Activated CD8-positive, alpha-beta memory T cell treated with anti-CD3 and anti-CD28 coated beads, Interleukin-2, amount 50 U/mL, for 24 hours (primary cell): Measurements from ENCODE around the gene POGZ.
A peak's percentile ranks its signal among the peaks of the same experiment; 100 is the strongest.
"Not testable (repeated sequence)": the region's sequence is repeated elsewhere in the genome, so short reads cannot be mapped to it uniquely, and the experiment has no call there.

Experiments used
- DNase-seq: peaks from one replicate; pipeline ENCODE4 v3.0.0-alpha.2; 2020; ENCODE audit errors: extremely low read depth

The POGZ gene

DNA sequence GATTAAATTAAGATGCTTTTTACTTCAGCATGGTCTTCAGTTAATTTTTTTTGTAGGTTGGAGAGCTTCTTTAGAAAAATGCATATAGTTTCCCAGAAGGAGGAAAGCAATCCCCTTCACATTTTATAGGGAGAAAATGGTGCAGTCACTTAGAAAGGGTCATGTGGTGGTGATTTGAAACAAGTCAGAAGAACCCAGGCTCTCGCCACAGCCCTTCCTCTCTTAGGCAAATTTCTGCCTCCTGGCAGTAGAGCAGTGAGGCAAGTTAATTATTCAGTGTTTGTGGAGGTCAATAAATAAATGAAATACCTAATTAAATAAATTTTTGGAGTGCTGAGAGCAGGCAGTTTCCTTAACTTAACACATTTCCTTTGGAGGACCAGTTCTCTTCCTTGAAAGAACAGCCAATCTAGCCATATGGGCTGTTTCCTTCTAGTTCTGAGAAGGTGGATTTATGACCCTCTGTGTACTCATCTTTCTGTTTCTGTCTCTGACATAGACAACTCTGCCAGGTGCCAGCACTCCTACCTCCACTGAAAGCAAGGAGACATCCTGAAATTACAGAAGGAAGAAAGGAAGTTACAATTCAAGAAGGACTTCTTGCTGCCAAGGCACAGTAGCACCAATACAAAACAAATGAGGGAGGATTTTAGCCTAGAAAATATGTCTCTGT, 19.0 kb upstream of the POGZ start:
- no peak for DNase-seq

DNA sequence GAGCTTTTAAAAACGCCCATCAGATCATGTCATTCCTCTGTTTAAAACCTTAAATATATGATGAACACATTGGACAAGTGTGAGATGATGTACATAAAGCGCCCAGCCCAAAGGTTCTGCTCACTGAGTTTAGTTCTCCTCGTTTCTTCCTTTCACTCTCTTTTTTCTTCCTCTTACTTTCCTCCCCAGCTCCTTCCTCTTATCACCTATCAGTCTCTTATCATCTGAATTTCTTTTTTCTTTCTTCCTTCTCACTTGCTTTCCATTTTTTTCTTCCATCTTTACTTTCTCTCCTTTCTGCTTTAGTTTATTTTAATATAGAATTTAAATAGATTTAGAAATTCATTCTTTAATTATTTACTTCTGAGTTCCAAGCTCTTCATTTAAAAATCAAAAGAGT, 17.8 kb upstream of the POGZ start:
- no peak for DNase-seq

DNA sequence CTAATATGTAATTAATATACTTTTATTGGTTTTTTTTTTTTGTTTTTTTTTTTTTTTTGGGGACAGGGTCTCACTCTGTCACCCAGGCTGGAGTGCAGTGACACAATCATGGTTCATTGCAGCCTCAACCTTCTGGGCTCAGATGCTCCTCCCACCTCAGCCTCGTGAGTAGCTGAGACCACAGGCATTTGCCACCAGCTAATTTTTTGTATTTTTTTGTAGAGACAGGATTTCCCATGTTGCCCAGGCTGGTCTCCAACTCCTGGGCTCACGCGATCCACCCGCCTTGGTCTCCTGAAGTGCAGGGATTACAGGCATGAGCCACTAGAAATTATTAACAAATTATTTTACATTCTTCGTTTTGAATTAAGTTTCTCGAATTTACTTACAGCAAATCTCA, 16.8 kb upstream of the POGZ start:
- DNase-seq: no peak

DNA sequence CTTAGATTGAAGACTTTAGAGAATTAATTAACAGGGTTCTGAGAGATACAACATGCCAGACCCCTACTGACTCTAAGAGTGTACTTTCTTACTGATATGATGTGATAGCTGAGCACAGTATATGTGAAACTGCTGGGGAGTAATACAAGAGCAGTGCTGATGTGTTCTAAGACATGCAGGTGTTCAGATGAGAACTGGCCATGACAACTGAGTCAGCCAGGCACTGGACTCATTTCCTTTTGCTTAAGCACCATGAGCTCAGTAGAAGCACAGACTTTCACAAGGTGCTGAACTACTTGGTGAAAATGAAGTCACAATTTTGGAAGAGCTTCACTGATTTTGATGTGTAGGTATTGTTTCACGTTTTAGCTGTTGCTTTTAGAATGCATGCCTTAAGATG, 15.9 kb upstream of the POGZ start:
- no peak for DNase-seq

DNA sequence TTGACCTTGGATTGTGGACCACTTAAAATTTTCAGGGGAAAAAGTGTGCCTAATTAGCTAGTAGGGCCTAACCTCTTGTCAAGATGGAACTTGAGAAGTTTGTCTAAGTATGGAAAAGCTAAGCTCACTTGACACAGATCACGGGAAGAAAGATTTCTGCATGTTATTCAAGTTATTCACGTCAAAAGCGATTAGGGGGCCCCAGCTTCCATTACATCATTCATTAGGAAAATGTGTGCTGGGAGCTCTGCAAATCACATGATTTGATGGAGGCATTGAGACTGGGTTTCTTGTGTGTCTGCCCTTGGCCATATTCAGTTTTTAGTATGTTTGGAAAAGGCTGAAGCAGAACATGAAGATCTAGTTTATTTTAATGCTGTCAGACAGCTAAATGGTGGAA, 15.5 kb upstream of the POGZ start:
- no peak for DNase-seq

DNA sequence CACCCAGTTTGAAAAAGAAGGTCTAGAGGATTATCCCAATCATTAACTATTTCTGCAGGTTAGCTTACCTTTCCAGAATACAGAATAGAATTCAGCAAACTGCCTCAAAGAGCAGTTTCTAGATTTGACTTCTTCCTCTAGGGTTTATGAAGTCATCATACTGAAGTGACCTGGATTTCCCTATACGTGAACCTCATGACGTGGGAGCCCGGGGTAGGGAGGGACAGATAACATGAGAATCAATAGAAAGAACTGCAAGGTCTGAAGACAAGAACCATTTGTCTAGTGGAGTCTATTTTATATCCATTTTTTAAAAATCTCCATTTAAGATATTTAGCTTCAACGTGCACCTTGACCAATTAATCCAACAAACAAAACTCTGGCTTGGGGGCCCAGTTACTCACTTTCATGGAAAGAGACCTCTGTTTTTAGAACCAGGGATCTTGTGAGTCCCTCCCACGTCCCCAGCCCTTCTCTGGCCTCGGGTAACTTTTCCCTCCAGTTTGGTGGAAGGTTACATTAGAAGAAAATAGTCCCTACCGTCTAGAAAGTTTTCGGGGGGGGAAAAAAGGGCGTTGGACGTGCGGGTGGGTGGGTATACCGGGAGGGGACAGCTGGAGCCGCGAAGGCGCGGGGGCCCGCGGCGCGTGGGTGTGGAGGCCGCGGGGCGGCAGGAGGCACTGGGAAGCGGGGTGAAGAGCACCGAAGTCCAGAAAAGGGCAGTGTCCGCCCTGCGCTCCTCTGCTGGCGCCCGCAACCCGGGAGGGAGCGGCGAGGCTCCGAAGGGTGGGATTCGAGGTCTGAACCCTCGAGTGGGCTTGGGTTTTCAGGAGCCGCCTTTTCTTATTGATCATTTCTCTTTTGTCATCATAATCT, 13.8 kb upstream of the POGZ start:
- DNase-seq: no peak

DNA sequence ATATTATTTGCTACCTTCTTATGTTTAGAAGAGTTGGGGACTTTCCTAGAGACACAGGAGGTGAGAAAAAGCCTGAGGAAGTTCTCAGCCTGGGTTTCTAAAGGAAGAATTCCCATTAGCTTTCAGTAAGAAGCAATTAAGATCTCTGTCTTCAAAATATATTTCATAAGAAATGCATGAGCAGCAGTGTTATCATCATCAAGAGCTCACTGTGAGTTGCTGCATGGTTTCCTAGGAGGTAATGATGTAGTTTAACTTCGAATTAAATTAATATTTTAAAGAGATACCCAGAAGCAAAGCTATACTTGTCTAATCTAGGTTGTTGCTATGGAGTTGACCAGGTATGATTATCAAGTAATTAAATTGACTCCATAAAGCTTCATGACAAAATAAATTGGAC, 5.7 kb upstream of the POGZ start:
- no peak for DNase-seq

DNA sequence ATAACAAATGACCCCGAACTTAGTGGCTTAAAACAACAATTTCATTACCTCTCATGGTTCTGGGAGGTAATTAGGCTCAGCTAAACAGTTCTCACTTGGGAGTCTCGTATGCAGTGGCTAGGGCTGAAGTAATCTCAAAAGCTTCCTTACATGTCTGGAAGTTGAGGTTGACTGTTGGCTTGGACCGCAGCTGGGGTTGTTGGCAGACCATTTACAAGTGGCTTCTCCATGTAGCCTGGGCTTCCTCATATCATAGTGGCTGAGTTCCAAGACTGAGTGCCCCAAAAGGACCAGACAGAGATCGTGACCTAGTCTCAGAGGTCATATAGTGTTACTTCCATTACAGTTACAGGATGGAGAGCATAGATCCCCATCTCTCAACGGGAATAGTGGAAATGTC, 2.4 kb upstream of the POGZ start:
- DNase-seq: no peak

DNA sequence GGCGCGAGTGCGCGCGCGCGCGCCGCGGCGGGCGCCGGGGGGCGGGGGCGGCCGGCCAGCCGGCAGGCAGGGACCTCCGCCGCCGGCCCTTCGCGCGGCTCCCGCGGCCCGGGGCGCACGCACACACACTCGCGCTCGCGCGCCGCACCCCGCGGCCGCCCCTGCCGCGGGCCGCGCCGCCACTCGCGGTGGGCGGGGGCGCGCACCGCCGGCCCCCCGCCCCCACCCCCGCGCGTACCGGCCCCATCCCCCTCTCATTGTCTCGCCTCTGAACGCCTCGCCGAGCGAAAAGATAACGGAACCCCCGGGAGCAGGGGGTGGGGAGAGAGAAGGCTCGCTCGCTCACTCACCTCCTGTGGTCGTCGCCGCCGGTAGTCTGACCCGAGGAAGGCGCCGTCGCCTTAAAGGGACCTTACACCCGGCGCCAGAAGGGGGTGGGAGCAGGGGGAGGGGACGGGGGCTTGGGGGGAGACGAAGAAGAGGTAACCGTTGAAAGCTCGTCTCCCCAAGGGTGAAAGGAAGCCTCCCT, 428 bp downstream of the POGZ start:
- DNase-seq: no peak

DNA sequence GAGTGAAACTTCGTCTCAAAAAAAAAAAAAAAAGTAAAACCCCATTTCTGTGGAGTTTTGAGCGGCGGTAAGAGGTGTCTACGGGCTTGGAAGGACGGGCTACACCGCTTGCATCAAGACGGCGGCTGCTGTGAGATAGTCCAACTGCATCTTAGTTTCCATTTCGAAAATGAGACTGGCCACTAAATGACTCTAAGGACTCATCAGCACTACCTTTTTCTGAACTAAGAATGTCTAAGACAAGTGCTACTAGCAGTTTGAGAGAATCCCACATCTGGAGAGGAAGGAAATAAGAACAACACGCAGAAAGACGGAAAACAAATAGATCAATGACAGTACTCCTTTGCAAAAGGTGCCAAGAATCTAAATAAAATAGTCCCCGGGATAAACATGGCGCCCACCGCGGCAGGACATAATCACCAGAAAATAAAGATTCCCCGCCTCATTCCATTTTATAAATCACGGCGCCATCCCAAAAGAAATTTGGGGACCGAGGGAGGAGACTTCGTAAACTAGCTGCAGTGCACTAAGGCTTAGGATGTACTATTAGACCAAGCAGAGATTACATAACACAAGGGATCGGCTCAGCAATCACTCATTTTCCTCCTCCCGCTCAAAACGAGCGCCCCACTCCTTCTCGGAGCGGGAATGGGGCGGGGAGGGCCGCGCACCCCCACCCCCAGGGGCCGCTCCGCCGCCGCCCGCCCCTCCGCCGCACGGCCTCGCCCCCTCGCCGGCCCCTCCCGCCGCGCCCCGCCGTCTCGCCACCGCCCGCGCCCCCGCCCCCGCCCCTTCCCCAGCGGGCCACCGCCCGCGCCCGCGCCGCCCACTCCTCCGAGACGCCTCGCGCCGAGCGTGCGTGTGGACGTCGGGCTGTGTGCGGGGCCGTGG, 1.1 kb downstream of the POGZ start:
- no peak for DNase-seq

DNA sequence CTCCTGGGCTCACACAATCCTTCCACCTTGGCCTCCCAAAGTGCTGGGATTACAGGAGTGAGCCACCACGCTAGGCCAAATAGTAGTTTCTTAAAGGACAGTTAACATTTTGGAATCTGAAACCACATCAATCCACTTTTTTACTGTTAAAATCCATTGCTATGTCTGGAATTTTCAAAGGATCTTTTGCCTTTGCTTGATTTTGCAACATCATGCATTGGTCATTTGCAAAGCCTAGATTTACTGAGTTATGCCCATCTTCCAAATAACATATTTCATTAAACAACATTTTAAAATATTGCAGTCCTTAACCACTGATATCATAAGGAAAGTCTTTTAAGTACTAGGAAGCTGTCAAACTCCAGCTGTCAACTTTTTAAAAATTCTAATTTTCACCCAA, 3.3 kb downstream of the POGZ start:
- no peak for DNase-seq

DNA sequence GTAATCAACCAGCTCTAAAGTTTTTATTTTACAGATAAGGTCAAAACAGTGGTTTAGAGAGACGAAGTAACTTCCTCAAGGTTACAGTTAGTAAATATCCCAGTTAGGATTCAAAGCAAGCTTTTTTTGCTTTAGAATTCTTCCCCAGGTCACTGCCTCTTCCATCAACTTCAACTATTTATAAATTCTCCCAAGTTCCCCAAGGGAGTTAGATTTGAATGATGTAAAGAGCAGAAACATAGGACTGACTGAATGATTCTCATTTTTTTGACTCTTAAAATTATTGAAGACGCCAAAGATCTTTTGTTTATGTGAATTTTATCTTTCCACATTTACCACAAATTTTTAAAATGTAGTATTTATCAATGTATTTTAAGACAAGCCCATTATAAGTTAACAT, 4.1 kb downstream of the POGZ start:
- DNase-seq: no peak

DNA sequence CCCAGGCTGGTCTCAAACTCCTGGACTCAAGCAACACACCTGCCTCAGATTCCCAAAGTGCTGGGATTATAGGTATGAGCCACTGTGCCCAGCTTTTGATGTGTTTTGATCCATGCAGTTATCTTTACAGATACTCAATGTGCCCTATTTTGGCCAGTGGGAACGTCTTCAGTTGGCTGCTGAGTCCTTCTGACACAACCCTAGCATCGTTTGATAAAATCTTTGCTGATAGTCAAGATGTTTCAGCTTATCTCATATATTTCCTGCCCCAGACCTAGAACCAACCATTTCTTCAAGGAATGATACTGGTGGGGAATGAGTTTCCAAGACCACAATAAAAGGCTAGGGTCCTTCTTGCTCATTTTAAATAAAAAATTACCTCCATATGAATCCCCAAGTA, 11.6 kb downstream of the POGZ start:
- DNase-seq: no peak

DNA sequence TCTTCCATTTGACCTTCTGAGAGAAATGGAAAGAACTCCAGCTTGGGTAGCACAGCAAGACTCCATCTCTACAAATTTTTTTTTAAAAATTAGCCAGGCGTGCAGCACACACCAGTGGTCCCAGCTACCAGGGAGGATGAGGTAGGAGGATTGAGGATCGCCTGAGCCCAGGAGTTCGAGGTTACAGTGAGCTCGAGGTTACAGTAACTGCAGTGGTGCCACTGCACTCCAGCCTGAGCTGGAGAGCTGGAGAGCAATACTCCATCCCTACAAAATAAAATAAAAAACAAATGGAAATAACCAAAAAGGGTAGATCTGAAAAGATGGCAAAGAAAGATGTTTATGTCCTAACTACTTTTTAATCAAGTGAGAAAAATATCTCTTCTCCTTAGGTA, 14.5 kb downstream of the POGZ start:
- no peak for DNase-seq

DNA sequence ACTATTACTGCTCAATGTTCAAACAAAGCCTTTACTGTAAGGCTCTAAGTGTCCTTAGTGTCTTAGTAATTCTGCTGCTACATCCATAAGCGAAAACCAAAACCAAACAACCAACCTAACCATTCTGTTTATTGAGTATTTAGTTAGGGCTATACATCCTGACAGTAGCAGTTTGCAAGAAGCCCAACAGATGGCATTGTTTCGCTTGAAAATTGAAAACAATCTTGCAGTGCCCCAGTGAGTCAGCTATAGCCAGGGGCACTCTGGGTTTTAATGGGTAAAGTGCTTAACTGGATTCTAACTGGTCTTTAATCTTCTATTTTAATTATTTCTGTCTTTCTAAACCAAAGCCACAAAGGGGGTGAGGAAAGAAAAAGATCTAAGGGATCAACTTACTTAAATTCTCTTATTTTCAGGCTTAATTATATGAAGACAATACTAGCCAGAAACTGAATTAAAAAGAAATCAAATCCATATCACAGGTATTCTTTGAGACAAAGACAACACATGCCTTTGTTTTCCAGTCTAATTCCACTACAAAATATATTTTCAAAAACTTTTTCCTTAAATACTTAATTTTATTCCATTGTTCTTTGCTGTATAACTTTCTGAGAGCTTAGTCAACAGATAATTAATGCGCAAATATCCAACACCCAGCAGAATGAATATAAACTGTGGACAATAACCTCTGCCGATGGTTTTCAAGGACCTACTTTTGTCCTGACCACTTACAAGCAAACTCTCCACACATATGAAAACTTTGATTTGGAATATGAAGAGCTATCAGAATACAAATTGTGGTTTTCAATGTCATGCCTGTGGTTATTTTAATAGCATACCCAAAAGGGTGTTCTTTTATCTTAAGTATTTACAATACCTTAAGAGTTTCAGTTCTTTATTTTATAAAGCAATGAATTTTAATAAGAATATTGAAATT, 15.2 kb downstream of the POGZ start:
- DNase-seq: peak; percentile 45

DNA sequence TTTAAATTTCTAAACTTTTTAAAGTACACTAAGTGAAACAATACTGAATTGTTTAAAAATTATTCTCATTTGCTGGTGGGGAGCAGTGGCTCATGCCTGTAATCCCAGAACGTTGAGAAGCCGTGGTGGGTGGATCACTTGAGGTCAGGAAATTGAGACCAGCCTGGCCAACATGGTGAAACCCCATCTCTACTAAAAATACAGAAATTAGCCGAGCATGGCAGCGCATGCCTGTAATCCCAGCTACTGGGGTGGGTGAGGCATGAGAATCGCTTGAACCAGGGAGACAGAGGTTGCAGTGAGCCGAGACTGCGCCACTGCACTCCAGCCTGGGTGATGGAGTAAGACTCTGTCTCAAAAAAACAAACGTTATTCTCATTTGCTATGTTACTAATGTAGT, 21.9 kb downstream of the POGZ start:
- not testable (repeated sequence) for DNase-seq

DNA sequence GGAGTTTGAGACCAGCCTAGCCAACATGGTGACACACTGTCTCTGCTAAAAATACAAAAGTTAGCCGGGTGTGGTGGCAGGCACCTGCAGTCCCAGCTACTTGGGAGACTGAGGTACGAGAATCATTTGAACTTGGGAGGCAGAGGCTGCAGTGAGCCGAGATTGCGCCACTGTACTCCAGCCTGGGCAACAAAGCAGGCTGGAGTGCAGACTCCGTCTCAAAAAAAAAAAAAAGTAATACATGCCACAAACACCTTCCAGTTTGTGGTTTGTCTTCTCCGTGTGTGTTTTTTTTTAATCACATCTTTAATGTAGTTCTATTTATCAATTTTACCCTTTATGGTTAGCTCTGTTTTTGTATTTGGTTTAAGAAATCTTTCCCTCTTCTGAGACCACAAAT, 22.3 kb downstream of the POGZ start:
- DNase-seq: no peak

DNA sequence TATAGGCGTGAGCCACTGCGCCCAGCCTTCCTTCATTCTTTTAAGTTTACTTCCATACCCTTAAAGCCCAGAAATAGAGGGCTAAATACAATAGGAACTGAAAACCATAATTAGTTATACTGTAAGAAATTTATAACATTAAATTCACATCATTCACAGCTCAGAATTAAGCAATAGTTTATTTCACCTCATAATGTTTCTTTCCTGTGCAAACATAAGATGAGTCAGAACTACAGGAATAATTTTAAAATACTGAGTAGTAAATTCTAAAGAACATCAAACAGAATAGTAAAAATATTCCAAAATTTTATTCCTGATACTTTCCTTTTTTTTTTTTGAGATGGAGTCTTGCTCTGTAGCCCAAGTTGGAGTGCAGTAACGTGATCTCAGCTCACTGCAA, 24.1 kb downstream of the POGZ start:
- no peak for DNase-seq

DNA sequence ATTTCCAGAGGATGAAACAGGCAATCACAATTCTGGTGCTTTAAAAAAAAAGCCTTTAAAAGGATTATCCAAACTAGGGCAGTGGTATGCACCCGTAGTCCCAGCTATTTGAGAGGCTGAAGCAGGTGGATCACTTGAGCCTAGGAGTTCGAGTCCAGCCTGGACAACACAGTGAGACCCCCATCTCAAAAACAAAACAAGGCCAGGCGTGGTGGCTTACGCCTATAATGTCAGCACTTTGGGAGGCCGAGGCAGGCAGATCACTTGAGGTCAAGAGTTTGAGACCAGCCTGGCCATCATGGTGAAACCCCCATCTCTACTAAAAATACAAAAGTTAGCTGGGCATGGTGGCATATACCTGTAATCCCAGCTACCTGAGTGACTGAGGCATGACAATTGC, 25.5 kb downstream of the POGZ start:
- not testable (repeated sequence) for DNase-seq

DNA sequence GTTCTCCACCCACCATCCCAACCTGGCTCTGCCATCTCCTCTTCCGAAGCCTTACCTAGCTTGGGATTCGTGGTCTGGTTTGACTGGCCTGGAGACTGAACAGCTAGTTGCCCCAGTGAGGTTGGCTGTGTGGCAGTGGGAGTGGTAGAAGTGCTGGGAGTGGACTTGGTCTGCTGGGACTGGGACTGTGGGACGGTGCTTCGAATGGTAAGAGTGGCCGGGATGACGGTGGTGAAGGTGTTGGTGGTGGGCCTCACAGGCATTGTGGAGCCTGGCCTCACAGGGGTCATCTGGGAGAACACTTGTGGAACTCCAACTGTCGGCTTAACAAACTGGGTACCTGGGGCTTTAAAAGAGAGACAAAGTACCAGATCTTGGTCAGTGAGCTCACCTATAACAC, 31.2 kb downstream of the POGZ start:
- no peak for DNase-seq

DNA sequence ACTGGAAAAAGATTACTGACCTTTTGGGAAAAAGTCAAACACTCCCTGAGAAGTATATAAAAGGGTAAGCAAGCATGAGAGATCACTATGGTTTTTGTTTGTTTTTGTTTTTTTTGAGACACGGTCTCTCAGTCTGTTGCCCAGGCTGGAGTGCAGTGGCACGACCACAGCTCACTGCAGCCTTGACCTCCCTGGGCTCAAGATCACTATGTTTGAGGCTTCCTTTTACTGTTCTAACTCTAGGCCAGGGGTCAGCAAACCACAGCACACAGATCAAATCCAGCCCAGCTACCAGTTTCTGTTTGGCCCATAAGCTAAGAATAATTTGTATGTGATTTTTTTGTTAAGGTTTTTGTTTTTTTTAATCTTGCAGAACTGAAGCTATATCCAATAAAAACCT, 34.2 kb downstream of the POGZ start:
- no peak for DNase-seq
